ENCODE results near the gene PFKFB1.
"Not testable (repeated sequence)": the region's sequence is repeated elsewhere in the genome, so short reads cannot be mapped to it uniquely, and the experiment has no call there.

The PFKFB1 gene

GRCh38 chrX:54991706-54992105 is 2.3 kb downstream of the PFKFB1 start:
- DNase-seq = no peak

GRCh38 chrX:54983306-54983705 is 10.7 kb downstream of the PFKFB1 start:
- DNase-seq = not testable (repeated sequence)

GRCh38 chrX:54980334-54980733 is 13.7 kb downstream of the PFKFB1 start:
- DNase-seq = no peak

- DNase-seq = no peak
These were observed 14.6 kb downstream of the PFKFB1 start for GRCh38 chrX:54979432-54979831.

- no peak for DNase-seq
These were observed 15.5 kb downstream of the PFKFB1 start for GRCh38 chrX:54978448-54978847.

- DNase-seq = no peak
These were observed 16.6 kb downstream of the PFKFB1 start for GRCh38 chrX:54977387-54977786.

- no peak for DNase-seq
These were observed 29.1 kb downstream of the PFKFB1 start for GRCh38 chrX:54964766-54965497.

GRCh38 chrX:54961750-54962149 is 32.2 kb downstream of the PFKFB1 start:
- DNase-seq = no peak

GRCh38 chrX:54950730-54951375 is 43.1 kb downstream of the PFKFB1 start:
- no peak for DNase-seq

GRCh38 chrX:54945224-54945623 is 48.8 kb downstream of the PFKFB1 start:
- DNase-seq = no peak

- DNase-seq = no peak
These were observed 49.2 kb downstream of the PFKFB1 start for GRCh38 chrX:54944816-54945215.

GRCh38 chrX:54937416-54937815 is 56.6 kb downstream of the PFKFB1 start:
- DNase-seq = no peak

- DNase-seq = no peak
These were observed 58.7 kb downstream of the PFKFB1 start for GRCh38 chrX:54935306-54935705.

GRCh38 chrX:54934890-54935289 is 59.1 kb downstream of the PFKFB1 start:
- no peak for DNase-seq

GRCh38 chrX:54934058-54934457 is 59.9 kb downstream of the PFKFB1 start:
- no peak for DNase-seq

GRCh38 chrX:54933150-54933826 is 60.7 kb downstream of the PFKFB1 start:
- no peak for DNase-seq

GRCh38 chrX:54931107-54931506 is 62.9 kb downstream of the PFKFB1 start:
- DNase-seq = no peak

- no peak for DNase-seq
These were observed 63.5 kb downstream of the PFKFB1 start for GRCh38 chrX:54930291-54931049.

- DNase-seq = no peak
These were observed 65.1 kb downstream of the PFKFB1 start for GRCh38 chrX:54928876-54929275.

- DNase-seq = no peak
These were observed 67.0 kb downstream of the PFKFB1 start for GRCh38 chrX:54926978-54927377.

GRCh38 chrX:54923376-54923775 is 70.6 kb downstream of the PFKFB1 start:
- no peak for DNase-seq

- no peak for DNase-seq
These were observed 71.4 kb downstream of the PFKFB1 start for GRCh38 chrX:54922547-54922946.

- no peak for DNase-seq
These were observed 72.5 kb downstream of the PFKFB1 start for GRCh38 chrX:54921427-54922021.
